ENCODE results near the gene MCC. TPM values are rescaled to one million over a fixed set of nuclear protein-coding genes. Genes with fewer than 3 reads are reported as not detected.

MCC gene
- total RNA-seq = 1 to 10 TPM in 2 of 3 donors, under 1 TPM in 1; 0.68 to 1.8 (median 1.4) TPM
- total RNA-seq (2013) = 3.3 TPM

DNA sequence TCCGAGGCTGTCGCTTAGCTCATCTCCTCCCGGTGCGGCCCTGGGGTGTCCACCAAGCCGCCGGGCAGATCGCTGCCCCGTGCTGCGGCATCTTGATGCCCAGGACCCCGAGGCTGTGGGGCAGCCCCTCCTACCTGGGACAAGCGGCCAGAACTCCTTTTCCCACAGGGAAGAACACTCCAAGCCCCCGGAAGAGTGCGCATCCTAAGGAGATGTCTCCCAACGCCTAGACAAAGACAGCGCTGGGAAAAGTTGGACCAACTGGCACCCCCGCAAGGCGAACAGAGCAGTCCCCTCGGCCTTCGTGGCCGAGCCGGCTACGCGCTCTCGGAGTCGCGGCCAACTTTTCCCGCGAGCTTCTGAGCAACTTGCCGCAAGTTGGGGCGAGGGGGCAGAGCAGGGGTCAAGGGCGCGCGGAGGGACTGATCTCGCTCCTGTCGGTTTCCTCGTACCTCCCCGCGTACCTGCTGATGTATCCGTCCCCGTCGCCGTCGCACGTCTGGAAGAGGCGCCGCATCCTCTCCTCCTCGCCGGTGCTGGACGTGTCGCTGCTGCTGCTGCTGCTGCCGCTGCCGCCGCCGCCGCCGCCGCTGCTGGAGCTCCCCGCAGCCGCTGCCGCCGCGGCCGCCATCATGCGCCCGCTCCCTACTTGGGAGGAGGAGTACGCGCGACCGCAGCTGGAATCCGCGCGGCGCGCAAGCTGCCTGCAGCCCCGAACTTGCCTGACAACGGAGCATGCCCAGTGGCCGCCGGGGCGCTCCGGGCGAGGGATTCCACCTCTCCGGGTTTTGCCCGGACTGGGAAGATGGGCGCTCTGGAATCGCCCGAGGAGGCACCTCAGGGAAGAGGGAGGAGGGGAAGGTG is at the start of gene MCC:
TSS of gene MCC (minus strand) at position 673 of the 864 bp plus-strand sequence.
- WGBS (ENCODE audit: insufficient coverage) = 4% methylated on average over 86 of the region's 86 CpGs
- ATAC-seq (peak in 1 of 3 donors; percentile 53), DNase-seq (peak in 1 of 2 donors; percentile 46)
- peaks cover 18% of the 10 kb centered on the region for H3K36me3 Mint-ChIP-seq
- no peak within 1 kb of the TSS for H3K27ac ChIP-seq (ENCODE audit: low read length)
- H3K4me1 Mint-ChIP-seq = peaks cover 6 to 10% of the 10 kb centered on the region in 2 donors
- H3K9me3 ChIP-seq (ENCODE audit: control insufficient read depth, insufficient read depth, low read length) = peaks cover 16% of the 10 kb centered on the region
- peaks cover 6 to 12% of the 10 kb centered on the region in 2 donors for H3K9me3 Mint-ChIP-seq
- H3K36me3 ChIP-seq (ENCODE audit: control insufficient read depth, insufficient read depth, low read length) = no peaks in the 10 kb centered on the region
- H3K4me1 ChIP-seq (ENCODE audit: control insufficient read depth, insufficient read depth, low read length) = peaks cover 20% of the 10 kb centered on the region
- H3K4me3 ChIP-seq (ENCODE audit: low read length) = no peak within 1 kb of the TSS
- peak within 1 kb of the TSS; percentile 61 for H3K4me3 Mint-ChIP-seq
- TF ChIP-seq CTCF (IDR thresholded peaks at IDR 0.05) = no peak
- peaks cover 39% of the 10 kb centered on the region for H3K27me3 ChIP-seq (ENCODE audit: control insufficient read depth, insufficient read depth, low read length)
- intact Hi-C loops (cut with micrococcal nuclease) = no loop called here
- H3K27ac Mint-ChIP-seq = no peak within 1 kb of the TSS
- H3K27me3 Mint-ChIP-seq (ENCODE audit: low read depth in 2 of 2) = peaks cover 54 to 75% of the 10 kb centered on the region in 2 donors

- WGBS (ENCODE audit: insufficient coverage) = 93% methylated on average over 1 of the region's 2 CpGs
- Mint-ChIP-seq H3K4me1 (peaks cover 0 to 6% of the 10 kb centered on the region in 2 donors), H3K9me3 (no peaks in the 10 kb centered on the region), H3K27ac (no peak overlapping the region), H3K27me3 (ENCODE audit: low read depth in 2 of 2) (no peaks in the 10 kb centered on the region), H3K36me3 (peaks cover 19% of the 10 kb centered on the region), H3K4me3 (no peak overlapping the region)
- H3K4me1 ChIP-seq (ENCODE audit: control insufficient read depth, insufficient read depth, low read length) = no peaks in the 10 kb centered on the region
- H3K36me3 ChIP-seq (ENCODE audit: control insufficient read depth, insufficient read depth, low read length) = peaks cover 18% of the 10 kb centered on the region
- H3K9me3 ChIP-seq (ENCODE audit: control insufficient read depth, insufficient read depth, low read length) = no peaks in the 10 kb centered on the region
- intact Hi-C loops (cut with micrococcal nuclease) = no loop called here
- no peaks in the 10 kb centered on the region for H3K27me3 ChIP-seq (ENCODE audit: control insufficient read depth, insufficient read depth, low read length)
- DNase-seq (no peak), ATAC-seq (no peak)
- no peak overlapping the region for H3K4me3 ChIP-seq (ENCODE audit: low read length)
- H3K27ac ChIP-seq (ENCODE audit: low read length) = no peak overlapping the region
- TF ChIP-seq CTCF (IDR thresholded peaks at IDR 0.05) = no peak
These were observed 43.4 kb upstream of the MCC start for GRCh38 chr5:113531481-113532159.

GRCh38 chr5:113527746-113528145 is 39.5 kb upstream of the MCC start:
- intact Hi-C loops (cut with micrococcal nuclease) = no loop called here
- Mint-ChIP-seq H3K36me3 (peaks cover 14% of the 10 kb centered on the region), H3K27ac (no peak overlapping the region), H3K9me3 (no peaks in the 10 kb centered on the region), H3K4me1 (peaks cover 11 to 17% of the 10 kb centered on the region in 2 donors), H3K27me3 (ENCODE audit: low read depth in 2 of 2) (no peaks in the 10 kb centered on the region), H3K4me3 (no peak overlapping the region)
- WGBS (ENCODE audit: insufficient coverage) = 96% methylated on average over 5 of the region's 5 CpGs
- DNase-seq (no peak), ATAC-seq (no peak)
- H3K27me3 ChIP-seq (ENCODE audit: control insufficient read depth, insufficient read depth, low read length) = no peaks in the 10 kb centered on the region
- H3K9me3 ChIP-seq (ENCODE audit: control insufficient read depth, insufficient read depth, low read length) = no peaks in the 10 kb centered on the region
- H3K36me3 ChIP-seq (ENCODE audit: control insufficient read depth, insufficient read depth, low read length) = peaks cover 2% of the 10 kb centered on the region
- no peak overlapping the region for H3K27ac ChIP-seq (ENCODE audit: low read length)
- H3K4me1 ChIP-seq (ENCODE audit: control insufficient read depth, insufficient read depth, low read length) = no peaks in the 10 kb centered on the region
- H3K4me3 ChIP-seq (ENCODE audit: low read length) = no peak overlapping the region
- no peak for TF ChIP-seq CTCF (IDR thresholded peaks at IDR 0.05)

Data from natural killer cell (primary cell).